ENCODE data around the gene SNAP25.

SNAP25 gene

DNA sequence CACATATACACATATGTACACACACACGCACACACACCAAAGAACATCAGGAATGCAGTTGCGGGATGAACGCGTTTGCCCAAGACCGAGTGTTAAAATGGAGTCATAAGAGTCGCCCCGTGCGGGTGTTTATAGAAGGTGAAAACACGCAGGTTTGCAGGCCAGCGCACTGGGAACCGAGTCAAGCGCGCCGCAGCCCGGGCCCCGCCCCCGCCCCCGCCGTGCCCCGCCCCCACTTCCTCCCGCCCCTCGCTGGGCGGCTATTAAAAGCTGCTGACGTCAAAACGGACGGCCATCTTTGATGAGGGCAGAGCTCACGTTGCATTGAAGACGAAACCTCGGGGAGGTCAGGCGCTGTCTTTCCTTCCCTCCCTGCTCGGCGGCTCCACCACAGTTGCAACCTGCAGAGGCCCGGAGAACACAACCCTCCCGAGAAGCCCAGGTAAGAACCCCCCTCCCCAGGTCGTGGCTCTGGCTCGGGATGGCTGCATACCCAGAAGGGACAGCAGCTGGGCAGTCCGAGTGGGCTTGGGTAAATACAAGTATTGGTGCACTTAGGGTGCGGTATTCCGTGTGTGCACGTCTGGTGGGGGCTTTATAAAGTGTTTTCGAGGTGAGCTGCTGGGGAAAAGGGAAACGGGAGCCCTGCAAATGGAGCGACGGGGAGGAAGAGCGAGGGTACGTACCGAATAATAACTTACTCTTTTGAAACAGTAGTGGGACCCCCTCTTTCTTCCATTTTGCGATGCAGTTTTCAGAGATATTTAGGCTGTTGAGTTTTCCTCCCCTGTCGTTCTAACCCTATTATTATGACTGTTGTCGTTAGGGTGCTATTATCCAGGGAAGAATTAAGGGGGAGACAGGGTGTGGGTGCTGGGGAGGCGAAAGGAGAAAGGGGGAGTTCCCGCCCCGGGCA lies at the start of gene SNAP25:
Gene SNAP25 (plus strand): TSS at position 295 of the 916 bp plus-strand sequence. CDS start 56,662 bp downstream, outside the sequence.
- DNase-seq = peak; percentile 81

DNA sequence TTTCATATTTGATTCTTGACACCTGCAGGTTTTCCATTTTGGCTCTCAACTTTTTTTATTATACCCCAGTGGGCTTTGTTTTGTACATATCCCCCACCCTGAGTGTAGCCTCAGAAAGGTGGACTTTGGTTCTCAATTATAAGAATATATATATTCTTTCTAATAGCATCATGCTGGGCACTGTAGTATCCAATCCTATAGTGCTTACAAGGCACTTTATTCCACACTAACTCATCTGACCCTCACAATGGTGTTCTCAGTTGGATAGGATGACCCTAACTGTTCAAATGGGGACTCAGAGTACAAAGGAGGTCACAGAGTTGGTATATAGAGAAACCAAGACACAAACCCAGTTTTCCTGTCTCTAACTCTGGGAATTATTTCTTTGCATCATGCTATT lies 48.9 kb upstream of the SNAP25 start:
- no peak for DNase-seq

DNA sequence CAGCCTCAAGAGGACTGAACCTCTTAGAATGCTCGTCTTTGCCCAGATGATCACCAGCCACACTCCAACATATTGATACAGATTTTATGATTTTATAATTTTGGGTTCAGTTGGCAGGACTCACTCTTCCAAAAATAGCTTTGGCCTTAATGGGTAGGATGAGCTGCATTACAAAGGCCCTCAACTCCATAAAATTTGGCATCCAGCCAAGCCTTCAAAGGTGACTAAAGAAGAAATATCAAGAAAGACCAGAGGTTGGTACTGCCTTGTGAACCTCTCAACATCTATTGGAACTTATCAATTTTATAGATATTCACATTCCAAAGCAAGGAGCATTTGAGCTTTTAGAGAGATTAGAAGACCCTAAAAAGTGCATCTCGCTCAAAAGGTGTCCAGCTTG lies 48.4 kb upstream of the SNAP25 start:
- DNase-seq = no peak

DNA sequence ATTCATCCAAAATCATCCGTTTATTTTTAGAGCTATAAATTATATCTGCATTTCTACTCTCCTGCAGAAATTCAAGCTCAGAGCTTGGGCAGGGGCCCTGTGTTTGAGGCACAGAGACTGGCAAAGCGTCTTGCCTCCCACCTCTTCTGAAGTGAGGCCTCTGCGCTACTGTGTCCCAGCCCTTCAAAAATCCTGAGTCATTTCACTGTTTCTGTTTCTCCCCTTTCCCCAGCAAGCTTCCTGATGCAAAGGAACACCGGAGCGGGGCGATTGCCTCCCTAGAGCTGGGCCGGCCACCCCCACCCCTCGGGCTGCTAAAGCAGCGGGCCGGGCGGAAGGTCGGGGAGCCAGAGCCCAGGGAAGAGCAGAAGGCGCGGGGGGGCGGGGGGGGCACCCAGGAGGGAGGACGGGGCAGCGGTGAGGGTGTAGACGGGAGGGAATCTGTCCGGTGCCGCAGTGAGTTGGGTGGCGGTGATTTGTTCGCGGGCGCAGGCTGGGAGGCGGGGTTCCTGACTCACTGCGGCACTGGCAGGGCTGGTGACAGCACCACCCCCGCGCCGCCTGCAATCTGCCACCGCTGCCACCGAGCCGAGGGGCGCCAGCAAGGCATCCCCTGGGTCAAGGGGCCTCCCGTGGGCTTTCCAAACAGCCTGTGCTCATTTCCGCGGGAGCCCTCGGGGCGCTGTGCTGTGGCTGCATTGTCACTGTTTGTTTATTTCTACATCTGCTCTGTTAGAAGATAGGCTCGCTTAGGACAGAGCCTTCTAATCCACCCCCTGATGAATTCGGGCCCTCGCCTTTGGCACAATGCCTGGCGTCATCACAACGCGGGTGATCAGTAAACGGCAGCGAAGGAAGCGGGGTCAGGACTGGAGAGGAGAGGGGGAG lies 46.5 kb upstream of the SNAP25 start:
- peak; percentile 8 for DNase-seq

GRCh38 chr20:10172998-10173655 lies 45.5 kb upstream of the SNAP25 start:
- no peak for DNase-seq

DNA sequence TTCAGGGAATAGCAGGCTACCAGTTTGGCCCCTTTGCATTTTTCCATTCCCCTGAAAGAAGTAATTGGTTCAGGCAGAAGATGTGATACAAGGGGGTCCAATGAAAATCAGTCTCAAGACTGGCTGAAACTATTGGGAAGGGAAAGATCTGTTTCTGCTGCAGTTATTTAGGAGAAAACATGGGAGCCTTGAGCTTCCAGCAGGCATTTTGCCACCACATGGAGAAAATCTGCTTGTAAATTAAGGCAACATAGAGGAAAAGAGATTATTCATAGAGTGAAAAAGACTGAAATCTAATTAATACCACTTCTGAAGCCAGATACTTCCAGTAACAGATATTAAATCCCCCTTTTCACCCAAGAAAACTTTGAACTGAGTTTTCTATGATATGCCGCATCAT lies 44.2 kb upstream of the SNAP25 start:
- no peak for DNase-seq

- DNase-seq = no peak
Measured at GRCh38 chr20:10177326-10177725, 41.3 kb upstream of the SNAP25 start.

- no peak for DNase-seq
Measured at GRCh38 chr20:10178091-10178490, 40.5 kb upstream of the SNAP25 start.

- DNase-seq = no peak
Measured at GRCh38 chr20:10178727-10179313, 39.8 kb upstream of the SNAP25 start.

GRCh38 chr20:10179574-10180298 lies 38.9 kb upstream of the SNAP25 start:
- no peak for DNase-seq

DNA sequence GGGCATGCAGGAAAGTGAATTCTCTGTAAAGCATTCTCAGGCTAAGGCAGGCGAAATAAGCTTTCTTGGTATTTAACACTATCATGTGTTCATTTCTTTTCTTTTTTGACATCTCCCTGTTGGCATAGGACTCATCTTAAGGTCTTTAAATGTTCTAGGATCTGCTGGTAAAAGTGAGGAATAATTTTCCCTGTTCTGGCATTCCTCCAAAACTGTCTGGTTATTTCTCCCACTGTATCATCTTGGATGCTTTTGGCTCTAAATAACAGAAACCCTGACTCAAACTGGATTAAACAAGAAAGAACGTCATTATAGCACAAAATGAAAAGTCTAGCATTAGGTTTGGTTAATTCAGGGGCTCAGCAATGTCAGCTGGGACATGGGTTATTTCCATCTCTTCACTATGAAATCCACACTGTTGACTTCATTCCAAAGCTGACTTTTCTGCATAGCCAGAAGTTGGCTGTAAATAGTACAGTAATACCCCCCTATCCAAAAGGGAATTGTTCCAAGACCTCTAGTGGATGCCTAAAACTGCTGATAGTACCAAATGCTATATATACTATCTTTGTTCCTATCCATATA lies 37.9 kb upstream of the SNAP25 start:
- no peak for DNase-seq

- peak; percentile 26 for DNase-seq
Measured at GRCh38 chr20:10185741-10186558, 32.7 kb upstream of the SNAP25 start.

- DNase-seq = no peak
Measured at GRCh38 chr20:10190456-10190855, 28.2 kb upstream of the SNAP25 start.

GRCh38 chr20:10192171-10192570 lies 26.5 kb upstream of the SNAP25 start:
- DNase-seq = no peak

DNA sequence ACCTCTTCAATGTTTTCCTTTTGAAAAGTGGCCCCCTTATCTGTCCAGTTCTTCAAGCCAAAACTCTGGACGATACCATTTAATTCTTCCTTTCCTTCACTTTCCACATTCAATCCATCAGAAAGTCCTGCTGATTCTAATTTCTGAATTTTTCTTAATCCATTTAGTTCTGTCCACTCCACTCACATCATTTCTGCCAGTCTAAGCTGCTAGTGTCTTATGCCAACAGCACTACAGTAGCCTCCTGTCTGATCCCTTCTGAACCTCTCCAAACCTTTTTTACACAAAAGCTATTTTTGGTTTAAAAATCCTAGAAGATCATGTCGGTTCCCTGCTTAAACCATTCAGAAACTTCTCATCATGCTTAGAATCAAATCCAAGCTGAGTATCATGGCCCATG lies 24.5 kb upstream of the SNAP25 start:
- no peak for DNase-seq

DNA sequence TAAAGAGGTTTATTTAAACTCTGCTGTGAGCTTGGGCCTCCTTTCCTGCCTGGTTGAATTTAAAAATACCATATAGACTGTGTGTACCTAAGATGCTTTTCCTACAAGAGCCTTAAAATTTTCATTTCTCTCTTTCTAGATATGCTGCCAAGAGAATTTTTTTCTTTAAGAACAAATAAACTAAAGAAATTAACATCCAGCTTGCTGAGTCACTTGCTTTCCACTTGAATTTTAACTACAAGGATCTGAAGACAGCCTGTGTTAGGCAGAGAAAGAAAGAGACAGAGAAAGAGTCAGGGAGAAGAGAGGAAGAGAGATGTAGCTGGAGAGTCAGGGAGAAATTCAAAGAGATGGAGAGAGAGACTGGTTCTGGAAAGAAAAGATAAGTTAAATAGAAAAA lies 18.3 kb upstream of the SNAP25 start:
- DNase-seq = no peak

DNA sequence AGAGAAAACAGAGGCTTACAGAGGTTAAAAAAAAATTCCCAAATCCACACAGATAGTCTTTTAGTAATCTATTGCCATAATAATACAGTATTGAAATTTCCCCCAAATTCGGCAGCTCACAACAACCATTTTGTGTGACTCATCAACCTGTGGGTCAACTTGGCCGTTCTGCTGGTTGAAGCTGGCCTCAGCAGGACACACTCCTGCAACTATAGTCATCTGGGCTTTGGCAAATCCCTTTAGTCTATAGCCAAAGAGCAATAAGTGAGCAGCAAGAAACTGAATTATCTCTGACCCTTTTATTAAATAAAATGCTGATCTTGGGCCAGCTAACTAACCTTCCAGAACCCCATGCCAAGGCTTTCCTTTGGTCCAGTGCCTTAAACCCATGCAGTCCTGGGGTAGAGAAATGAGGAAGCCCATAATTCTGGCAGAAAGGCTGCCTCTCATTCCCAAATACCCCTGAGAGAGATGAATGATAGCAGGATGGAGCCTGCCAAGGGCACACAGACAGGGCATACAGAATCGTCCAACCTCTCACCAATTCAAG lies 17.2 kb upstream of the SNAP25 start:
- DNase-seq = no peak

DNA sequence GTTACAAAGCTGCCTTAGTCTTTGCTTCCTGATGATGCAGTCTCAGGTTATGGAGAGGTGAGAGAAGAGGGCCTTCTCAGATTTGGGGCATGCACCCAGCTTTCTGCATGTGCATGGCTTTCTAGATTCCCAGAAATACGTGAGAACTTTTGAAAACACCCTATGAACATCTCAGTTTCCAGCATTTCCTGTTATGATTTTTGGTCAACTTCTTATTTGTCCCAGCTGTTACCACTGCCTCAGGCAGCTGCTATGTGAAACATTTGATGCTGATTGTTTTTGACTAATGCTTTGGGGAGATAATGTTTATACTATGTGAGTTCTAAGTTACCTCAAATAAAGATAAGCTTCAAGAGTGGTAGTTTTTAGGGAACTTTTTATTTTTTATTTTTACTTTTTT lies 9.5 kb upstream of the SNAP25 start:
- DNase-seq = no peak

DNA sequence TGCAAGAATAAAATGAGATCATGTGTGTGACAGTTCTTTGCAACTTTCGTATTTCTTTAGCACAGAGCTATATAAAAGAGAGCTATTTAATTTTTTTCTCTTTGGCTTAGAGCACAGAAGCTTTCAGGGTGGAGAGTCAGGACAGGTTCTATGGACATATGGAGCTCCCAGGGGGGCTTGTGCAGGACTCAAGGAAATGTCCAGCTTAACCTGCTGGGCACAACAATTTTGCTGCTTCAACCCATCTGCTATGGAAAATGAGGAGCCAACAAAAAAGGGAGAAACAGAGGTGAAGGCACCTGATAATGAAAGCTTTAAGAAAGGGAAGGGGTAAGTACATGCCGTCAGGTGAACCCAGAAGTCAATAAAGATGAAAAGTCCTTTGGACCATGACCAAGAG lies 5.1 kb upstream of the SNAP25 start:
- no peak for DNase-seq

GRCh38 chr20:10216146-10216791 lies 2.4 kb upstream of the SNAP25 start:
- DNase-seq = no peak

All from DMS79 (cell line).